ENCODE results near the gene PI4K2B. TPM values are rescaled to one million over a fixed set of nuclear protein-coding genes. Genes with fewer than 3 reads are reported as not detected.
A peak's percentile ranks its signal among the peaks of the same experiment; 100 is the strongest.

PI4K2B gene
- total and polyA plus RNA-seq, 2 of the 8 experiments (the other 6 are each of a cell fraction or from before 2014, with no cell fraction given), result 3.0 to 16.2 TPM

GRCh38 chr4:25299476-25300203 is 65.8 kb downstream of the PI4K2B start:
- no peak overlapping the region for H2BK5ac ChIP-seq (ENCODE audit: low read depth, low read length)
- no peak overlapping the region for H2BK15ac ChIP-seq (ENCODE audit: low read length)
- H3K4me3 ChIP-seq (ENCODE audit: extremely low read depth in 1 of 4, insufficient read depth in 2 of 4, low read depth in 3 of 4, low read length in 4 of 4), result no peak overlapping the region
- no peak overlapping the region for H3K14ac ChIP-seq (ENCODE audit: insufficient read length)
- H4K91ac ChIP-seq (replicated peaks; ENCODE audit: insufficient read length, low read length), result no peak overlapping the region
- H3K9ac ChIP-seq (replicated peaks in 1 of 4; ENCODE audit: extremely low read depth in 1 of 4, low read depth in 3 of 4, low read length in 3 of 4), result no peak overlapping the region
- no peak overlapping the region for H3K27ac ChIP-seq (ENCODE audit: low read depth, low read length)
- no peak for TF ChIP-seq CHD1 (IDR thresholded peaks at IDR 0.05; ENCODE audit: low read depth, low read length)
- TF ChIP-seq RAD21 (IDR thresholded peaks at IDR 0.05 in 1 of 2, conservative IDR thresholded peaks at IDR 0.05 in 1 of 2; ENCODE audit: low read depth in 2 of 2, low read length in 2 of 2), result peak in 1 of 2 experiments; percentile 39; a peak in 2 of 4 replicates
- TF ChIP-seq PHF8 (conservative IDR thresholded peaks at IDR 0.05; ENCODE audit: low read depth, low read length), result no peak
- TF ChIP-seq EZH2 (IDR thresholded peaks at IDR 0.05; ENCODE audit: low read depth, low read length, severe bottlenecking), result no peak
- TF ChIP-seq SP1 (IDR thresholded peaks at IDR 0.05; ENCODE audit: low read depth, low read length), result 0 out of 2 replicates have a peak, but pooled peaks have one; percentile 37
- no peaks in the 10 kb centered on the region for H3K4me1 ChIP-seq (replicated peaks in 1 of 4; ENCODE audit: control insufficient read depth in 3 of 4, insufficient read depth in 4 of 4, low read length in 3 of 4)
- H3K9me3 ChIP-seq (ENCODE audit: insufficient read depth in 2 of 2, low read depth in 1 of 2, low read length in 1 of 2), result no peaks in the 10 kb centered on the region
- POLR2A ChIA-PET (ENCODE audit: partially characterized antibody), result no interaction called here
- H3K4me2 ChIP-seq (ENCODE audit: insufficient read depth in 1 of 2, low read depth in 2 of 2, low read length in 2 of 2), result no peak overlapping the region
- no peak overlapping the region for H4K5ac ChIP-seq (ENCODE audit: insufficient read length, low read depth, low read length)
- no peak overlapping the region for H4K8ac ChIP-seq (ENCODE audit: extremely low read depth, insufficient read depth, low read length)
- H3K79me1 ChIP-seq (ENCODE audit: low read depth, low read length), result no peaks in the 10 kb centered on the region
- H3K18ac ChIP-seq (ENCODE audit: extremely low read depth, low read length), result no peak overlapping the region
- no peak overlapping the region for H3K56ac ChIP-seq (replicated peaks; ENCODE audit: insufficient read length, low read depth, low read length)
- H4K20me1 ChIP-seq (replicated peaks in 1 of 2; ENCODE audit: control insufficient read depth in 1 of 2, insufficient read depth in 2 of 2, low read length in 2 of 2), result no peaks in the 10 kb centered on the region
- no peak for DNase-seq (ENCODE audit: low read depth in 1 of 2, low spot score in 2 of 2)
- no peak overlapping the region for H2BK120ac ChIP-seq (replicated peaks; ENCODE audit: low read depth, low read length)
- no peak overlapping the region for H2BK12ac ChIP-seq (ENCODE audit: low read depth, low read length)
- no peak overlapping the region for H2BK20ac ChIP-seq (ENCODE audit: low read length)
- no peak overlapping the region for H3K4ac ChIP-seq (replicated peaks; ENCODE audit: insufficient read length, low read depth, low read length)
- H3K79me2 ChIP-seq (ENCODE audit: control insufficient read depth in 1 of 2, insufficient read depth in 2 of 2, low read length in 2 of 2), result no peaks in the 10 kb centered on the region
- 70% methylated on average over 10 of the region's 10 CpGs; no CpG with 5 or more reads in 1 of the 2 experiments for WGBS, 2 experiments (ENCODE audit: extremely low coverage in 1 of 2, insufficient coverage in 1 of 2, insufficient read length in 1 of 2, insufficient replicate concordance in 2 of 2, low coverage in 1 of 2, low lambda C conversion rate in 2 of 2, missing lambda C conversion rate in 1 of 2)
- no peak overlapping the region for H2AK5ac ChIP-seq (ENCODE audit: low read depth, low read length)
- H3K23ac ChIP-seq (ENCODE audit: insufficient read length), result no peak overlapping the region
- no peak overlapping the region for H2AFZ ChIP-seq (ENCODE audit: low read length)
- CTCF ChIA-PET (ENCODE audit: partially characterized antibody), result interaction anchor here (1.0 to 4.5 kb wide), 9 partner anchors 11 to 120 kb away, joined by 3 to 31 read pairs (median 3); partner anchors contain the start of gene ZCCHC4
- no peaks in the 10 kb centered on the region for H3K36me3 ChIP-seq (ENCODE audit: control insufficient read depth in 2 of 4, insufficient read depth in 4 of 4, low read length in 3 of 4)
- no peaks in the 10 kb centered on the region for H3K27me3 ChIP-seq (replicated peaks in 1 of 4; ENCODE audit: control insufficient read depth in 3 of 4, extremely low read depth in 1 of 4, insufficient read depth in 3 of 4, low read length in 3 of 4)
- no peaks in the 10 kb centered on the region for H3K23me2 ChIP-seq (ENCODE audit: low read depth, low read length)
- peak; percentile 57 for FAIRE-seq

Measured in H1 (cell line).